ENCODE measurements around the gene ABCG4. TPM values are rescaled to one million over a fixed set of nuclear protein-coding genes. Genes with fewer than 3 reads are reported as not detected.

Gene ABCG4
- total and polyA plus RNA-seq, 9 of the 15 experiments (the other 6 are each of a cell fraction or from before 2014, with no cell fraction given) = 0.03 to 0.11 (median 0.07) TPM; not detected in 4

- TF ChIP-seq PKNOX1 (IDR thresholded peaks at IDR 0.05) (no peak), HSF4 (CRISPR knock-in tag; IDR thresholded peaks at IDR 0.05; ENCODE audit: borderline replicate concordance) (no peak), MECOM (CRISPR knock-in tag; IDR thresholded peaks at IDR 0.05) (no peak), HCFC1 (IDR thresholded peaks at IDR 0.05; ENCODE audit: low read depth, low read length) (no peak), SMARCC2 (IDR thresholded peaks at IDR 0.05; ENCODE audit: low read depth) (no peak), MYNN (IDR thresholded peaks at IDR 0.05) (no peak), MYNN (CRISPR knock-in tag; IDR thresholded peaks at IDR 0.05) (no peak), ZNF511 (CRISPR knock-in tag; IDR thresholded peaks at IDR 0.05) (no peak), ZNF830 (CRISPR knock-in tag; IDR thresholded peaks at IDR 0.05) (no peak), ETV5 (CRISPR knock-in tag; IDR thresholded peaks at IDR 0.05; ENCODE audit: low read depth) (no peak), NR3C1 (CRISPR knock-in tag; IDR thresholded peaks at IDR 0.05) (no peak), ZNF354B (CRISPR knock-in tag; IDR thresholded peaks at IDR 0.05) (no peak), POLR2A (conservative IDR thresholded peaks at IDR 0.05) (no peak), DLX4 (CRISPR knock-in tag; IDR thresholded peaks at IDR 0.05) (no peak), ZNF561 (CRISPR knock-in tag; conservative IDR thresholded peaks at IDR 0.05) (no peak), U2AF2 (optimal IDR thresholded peaks at IDR 0.05; ENCODE audit: low read depth, low read length) (no peak), ZNF57 (CRISPR knock-in tag; IDR thresholded peaks at IDR 0.05) (no peak), TAF15 (IDR thresholded peaks at IDR 0.05; ENCODE audit: low read depth, low read length) (no peak), CREM (IDR thresholded peaks at IDR 0.05; ENCODE audit: low read depth) (peak; percentile 30; the same call in 1 of the 2 replicates), TEAD2 (tag; IDR thresholded peaks at IDR 0.05) (no peak), ELF2 (CRISPR knock-in tag; IDR thresholded peaks at IDR 0.05) (no peak), ZC3H8 (IDR thresholded peaks at IDR 0.05) (no peak), ZNF707 (CRISPR knock-in tag; conservative IDR thresholded peaks at IDR 0.05) (no peak), ZNF699 (CRISPR knock-in tag; IDR thresholded peaks at IDR 0.05; ENCODE audit: insufficient replicate concordance) (no peak), MLX (CRISPR knock-in tag; conservative IDR thresholded peaks at IDR 0.05) (no peak), KDM4B (IDR thresholded peaks at IDR 0.05; ENCODE audit: borderline replicate concordance in 2 of 2, low read depth in 1 of 2) (no peak), ZNF655 (CRISPR knock-in tag; IDR thresholded peaks at IDR 0.05) (no peak), SAFB (IDR thresholded peaks at IDR 0.05; ENCODE audit: borderline replicate concordance, low read depth, low read length) (no peak)
These were observed 47.7 kb upstream of the ABCG4 start (continued) for GRCh38 chr11:119100994-119101758.
